GM12873 (cell line): Measurements from ENCODE around the gene GRK4.

Experiments
- TF ChIP-seq, protein P1 (sequence below): IDR thresholded peaks from 2 replicates; pipeline ENCODE4 v1.5.1; 2012; ENCODE audit warnings: low read depth, mild to moderate bottlenecking, moderate library complexity, low read length, control low read depth; ENCODE audit not compliant: insufficient read depth; ENCODE audit errors: missing control alignments

GRK4 gene

DNA sequence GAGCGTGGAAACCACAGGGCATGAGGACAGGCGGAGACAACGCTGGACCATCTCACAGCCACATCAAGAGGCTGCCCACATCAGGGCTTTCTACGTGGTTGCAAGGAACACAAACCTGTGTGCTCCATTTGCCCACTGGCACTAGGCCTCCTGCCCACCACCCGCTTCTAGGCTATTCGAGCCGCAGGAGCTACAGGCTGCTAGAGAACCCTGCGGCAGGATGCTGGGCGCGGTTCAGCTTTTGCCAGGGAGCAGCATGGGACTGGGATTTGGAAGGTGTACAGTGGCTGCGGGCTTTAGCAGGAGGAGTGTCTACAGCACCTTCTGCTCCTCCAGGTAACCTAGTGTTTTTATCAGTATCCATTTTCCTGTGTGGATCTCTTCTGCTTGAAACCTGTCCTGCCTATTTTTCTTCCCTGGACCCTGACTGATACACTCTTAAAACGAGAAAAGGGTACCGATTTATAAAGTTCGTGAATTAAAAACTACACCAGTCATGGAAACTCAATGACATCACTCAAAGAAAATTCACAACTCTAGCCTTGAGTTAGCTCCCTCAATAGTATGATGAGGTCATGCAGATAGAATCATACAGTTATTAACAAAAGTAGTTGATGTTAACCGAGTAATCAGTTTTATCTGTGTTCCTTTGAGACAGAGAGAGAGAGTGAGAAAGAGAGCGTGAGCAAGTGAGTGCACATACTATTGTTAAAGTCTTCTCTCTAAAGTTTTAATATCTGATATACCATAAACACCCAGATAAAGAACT is 13.0 kb upstream of the GRK4 start:
- TF ChIP-seq, protein P1, sequence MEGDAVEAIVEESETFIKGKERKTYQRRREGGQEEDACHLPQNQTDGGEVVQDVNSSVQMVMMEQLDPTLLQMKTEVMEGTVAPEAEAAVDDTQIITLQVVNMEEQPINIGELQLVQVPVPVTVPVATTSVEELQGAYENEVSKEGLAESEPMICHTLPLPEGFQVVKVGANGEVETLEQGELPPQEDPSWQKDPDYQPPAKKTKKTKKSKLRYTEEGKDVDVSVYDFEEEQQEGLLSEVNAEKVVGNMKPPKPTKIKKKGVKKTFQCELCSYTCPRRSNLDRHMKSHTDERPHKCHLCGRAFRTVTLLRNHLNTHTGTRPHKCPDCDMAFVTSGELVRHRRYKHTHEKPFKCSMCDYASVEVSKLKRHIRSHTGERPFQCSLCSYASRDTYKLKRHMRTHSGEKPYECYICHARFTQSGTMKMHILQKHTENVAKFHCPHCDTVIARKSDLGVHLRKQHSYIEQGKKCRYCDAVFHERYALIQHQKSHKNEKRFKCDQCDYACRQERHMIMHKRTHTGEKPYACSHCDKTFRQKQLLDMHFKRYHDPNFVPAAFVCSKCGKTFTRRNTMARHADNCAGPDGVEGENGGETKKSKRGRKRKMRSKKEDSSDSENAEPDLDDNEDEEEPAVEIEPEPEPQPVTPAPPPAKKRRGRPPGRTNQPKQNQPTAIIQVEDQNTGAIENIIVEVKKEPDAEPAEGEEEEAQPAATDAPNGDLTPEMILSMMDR = no peak

DNA sequence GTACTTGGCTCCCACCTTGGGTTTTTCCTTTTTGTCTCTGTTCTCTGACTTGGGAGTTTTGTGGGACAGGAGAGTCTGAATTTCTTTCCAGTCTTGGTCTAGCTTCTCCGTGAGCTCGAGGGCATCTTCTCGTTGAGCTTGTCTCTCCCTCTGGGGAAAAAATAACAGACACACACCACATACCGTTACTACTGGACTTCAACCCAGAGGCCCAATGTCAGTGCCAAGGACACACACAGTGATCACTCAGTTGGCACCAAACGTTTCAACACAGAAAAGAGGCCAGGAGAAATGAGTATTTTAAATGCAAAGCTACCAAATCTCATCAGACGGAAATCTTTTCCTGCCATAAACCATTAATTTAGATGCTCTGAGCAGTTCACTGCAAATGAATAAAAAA is 9.9 kb upstream of the GRK4 start:
- TF ChIP-seq, protein P1 = no peak

DNA sequence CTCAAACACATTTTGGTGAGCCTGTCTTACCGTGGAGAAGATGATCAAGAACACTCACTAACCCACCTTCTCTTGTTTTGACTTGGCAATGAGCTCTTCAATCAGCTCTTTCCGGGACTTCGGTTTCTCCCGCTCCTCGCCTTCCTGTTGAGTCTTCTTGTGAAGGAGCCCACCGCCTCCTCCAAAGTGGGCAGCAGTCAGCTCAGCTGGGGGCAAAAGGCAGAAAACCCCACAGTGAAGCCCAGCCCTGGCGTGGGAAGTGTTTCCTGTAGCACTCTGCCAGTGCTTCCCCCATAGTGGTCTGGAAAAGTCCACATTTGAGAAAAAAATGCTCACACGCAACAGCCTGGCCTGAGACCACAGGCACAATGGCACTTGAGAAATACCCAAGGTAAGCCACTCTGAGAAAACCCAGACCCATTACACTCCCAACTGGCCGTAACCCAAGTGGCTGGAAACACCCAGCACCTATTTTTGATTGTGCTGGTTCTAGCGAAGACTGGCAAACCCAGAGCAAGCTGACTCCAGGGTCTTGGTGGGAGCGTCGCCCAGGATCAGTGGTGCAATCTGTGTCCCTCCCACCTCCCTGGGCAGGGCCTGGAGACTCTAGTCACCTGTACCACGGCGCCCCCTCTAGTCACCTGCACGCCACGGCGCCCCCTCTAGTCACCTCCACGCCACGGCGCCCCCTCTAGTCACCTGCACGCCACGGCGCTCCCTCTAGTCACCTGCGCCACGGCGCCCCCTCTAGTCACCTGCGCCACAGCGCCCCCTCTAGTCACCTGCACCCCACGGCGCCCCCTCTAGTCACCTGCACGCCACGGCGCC is 8.8 kb upstream of the GRK4 start:
- TF ChIP-seq, protein P1 = peak; percentile 48

DNA sequence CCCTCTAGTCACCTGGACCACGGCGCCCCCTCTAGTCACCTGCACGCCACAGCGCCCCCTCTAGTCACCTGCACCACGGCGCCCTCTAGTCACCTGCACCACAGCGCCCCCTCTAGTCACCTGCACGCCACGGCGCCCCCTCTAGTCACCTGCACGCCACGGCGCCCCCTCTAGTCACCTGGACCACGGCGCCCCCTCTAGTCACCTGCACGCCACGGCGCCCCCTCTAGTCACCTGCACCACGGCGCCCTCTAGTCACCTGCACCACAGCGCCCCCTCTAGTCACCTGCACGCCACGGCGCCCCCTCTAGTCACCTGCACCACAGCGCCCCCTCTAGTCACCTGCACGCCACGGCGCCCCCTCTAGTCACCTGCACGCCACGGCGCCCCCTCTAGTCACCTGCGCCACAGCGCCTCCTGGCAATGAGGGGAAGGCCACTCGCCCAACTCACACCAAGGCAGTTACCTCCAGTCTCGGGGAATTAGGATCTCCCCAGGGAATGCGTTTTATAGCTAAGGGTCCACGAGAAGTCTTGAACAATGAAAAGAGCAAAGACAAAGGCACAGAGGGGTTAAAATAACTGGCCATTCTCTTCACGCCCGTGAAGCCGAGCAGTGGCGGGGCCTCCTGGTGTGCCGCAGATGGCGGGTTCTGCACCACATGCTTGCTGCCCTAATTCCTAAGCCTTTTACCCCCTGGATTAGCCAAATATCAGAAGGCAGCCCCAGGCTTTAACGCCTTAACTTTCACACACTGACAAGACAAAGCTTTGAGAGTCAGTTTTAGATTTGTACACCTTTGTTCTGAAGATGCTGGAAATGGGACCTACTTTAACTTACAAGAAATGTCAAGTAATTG is 8.0 kb upstream of the GRK4 start:
- TF ChIP-seq, protein P1 = peak; percentile 25

DNA sequence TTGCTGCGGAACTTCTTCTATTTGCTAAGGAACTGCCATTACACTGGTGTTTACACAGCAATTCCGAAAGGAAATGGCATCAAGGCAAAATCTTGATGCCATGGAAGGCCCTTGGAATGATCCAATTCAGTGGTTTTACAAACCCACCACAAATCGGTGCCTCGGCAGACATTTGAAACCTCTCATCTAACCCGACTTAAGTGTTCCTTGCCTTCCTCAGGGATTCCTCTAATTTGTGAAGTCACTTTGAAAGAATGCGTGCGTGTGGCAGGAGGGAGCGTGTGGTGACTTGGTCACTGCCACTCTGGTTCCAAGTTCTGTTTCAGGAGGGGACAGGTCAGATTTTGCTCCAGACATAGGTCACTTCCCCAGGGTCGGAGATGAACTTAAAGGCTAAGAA is 4.9 kb upstream of the GRK4 start:
- TF ChIP-seq, protein P1 = no peak

DNA sequence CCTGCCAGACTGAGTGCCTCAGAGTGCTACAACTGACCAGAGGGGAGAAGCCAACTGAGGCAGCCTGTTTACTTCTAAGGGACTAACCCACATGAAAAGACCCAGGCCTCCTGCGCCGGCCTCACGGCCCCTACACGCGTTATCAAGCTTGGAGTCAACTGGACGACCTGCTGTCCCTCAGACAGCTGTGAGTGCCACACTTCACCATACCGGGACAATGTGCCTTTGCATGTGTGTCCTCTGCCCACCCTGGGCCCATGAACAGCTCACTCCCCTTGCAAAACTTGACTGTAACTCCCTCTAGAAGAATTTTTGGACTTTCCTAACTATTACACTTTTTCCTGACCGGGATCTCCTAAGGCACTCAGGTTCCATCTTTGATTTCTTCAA is 2.0 kb upstream of the GRK4 start:
- TF ChIP-seq, protein P1 = no peak

DNA sequence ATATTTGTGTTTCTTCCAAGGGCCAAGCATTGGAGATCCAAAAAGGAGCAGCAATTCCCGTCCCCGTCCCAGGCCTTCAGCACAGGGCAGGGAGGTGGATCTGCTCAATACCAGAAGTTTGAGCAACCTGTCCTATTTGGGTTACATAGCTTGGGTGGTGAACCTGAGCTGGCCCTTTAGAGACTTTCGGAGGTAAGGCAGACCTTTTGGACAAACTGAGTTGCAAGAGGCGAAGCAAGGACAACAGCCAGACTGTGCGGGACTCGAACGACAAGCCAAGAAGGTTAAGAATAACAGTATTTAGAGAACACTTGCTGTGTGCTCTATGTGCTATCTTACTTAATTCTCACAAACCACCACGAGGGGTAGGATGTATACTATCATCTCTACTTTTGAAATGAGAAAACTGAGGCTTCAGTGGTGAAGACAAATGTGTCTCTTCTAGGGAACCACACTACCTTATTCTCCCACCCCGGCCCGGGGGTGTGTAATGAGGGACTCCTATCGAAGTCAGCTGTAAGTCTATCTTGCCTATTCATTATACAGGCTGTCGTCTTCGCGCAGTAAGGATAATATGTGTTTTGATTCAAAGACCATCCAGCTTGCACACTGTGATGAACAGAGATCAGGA is 1.4 kb upstream of the GRK4 start:
- TF ChIP-seq, protein P1 = peak; percentile 42
